ENCODE measurements around the gene MRPS22. TPM values are rescaled to one million over a fixed set of nuclear protein-coding genes. Genes with fewer than 3 reads are reported as not detected.

Gene MRPS22
- total and polyA plus RNA-seq, 9 of the 15 experiments (the other 6 are each of a cell fraction or from before 2014, with no cell fraction given): 148 to 397 (median 229) TPM

DNA sequence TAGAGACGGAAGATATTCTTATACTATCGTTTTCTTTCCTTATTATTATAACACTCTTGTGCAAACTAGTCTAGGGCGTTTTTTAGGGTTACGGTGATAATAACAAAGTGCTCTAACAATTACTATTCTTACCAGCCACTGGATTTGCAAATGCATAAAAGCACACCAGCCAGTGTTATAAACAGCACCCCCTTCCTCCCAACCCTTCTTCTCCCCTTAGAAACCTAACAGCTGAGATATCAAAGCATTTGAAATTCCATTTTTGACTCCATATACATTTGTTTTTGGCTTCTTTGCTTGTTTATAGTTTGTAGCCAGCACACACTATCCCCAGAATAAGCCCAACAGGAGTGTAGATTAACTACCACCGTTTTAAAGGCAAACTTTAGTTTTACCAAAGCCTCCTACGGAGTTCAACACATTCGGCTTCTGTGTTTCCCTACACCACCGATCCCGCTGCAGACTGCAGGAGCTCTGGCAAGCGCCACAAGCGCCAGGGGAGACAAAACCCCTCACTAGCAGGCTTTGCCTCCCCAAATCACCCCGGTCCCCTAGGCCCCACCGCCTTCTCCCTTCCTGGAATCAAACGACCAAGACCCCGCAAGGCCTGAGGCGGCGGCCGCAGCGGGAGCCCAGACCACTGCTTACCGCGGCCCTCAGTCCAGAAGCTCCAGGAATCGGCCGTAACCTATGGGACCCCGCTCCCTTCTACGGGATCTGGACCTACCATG lies 45.2 kb downstream of the MRPS22 start (continued):
- TF ChIP-seq, protein P1, sequence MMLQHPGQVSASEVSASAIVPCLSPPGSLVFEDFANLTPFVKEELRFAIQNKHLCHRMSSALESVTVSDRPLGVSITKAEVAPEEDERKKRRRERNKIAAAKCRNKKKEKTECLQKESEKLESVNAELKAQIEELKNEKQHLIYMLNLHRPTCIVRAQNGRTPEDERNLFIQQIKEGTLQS (IDR thresholded peaks at IDR 0.05): no peak
- TF ChIP-seq, protein P1 (CRISPR knock-in tag; conservative IDR thresholded peaks at IDR 0.05): no peak
- no peak for TF ChIP-seq ZFP36 (IDR thresholded peaks at IDR 0.05; ENCODE audit: low read depth, low read length, partially characterized antibody)
- no peak for TF ChIP-seq HNRNPLL (IDR thresholded peaks at IDR 0.05; ENCODE audit: low read depth, low read length, poor library complexity, severe bottlenecking)
- TF ChIP-seq CHD4 (IDR thresholded peaks at IDR 0.05; ENCODE audit: insufficient read depth, insufficient replicate concordance, low read depth, low read length, poor library complexity, severe bottlenecking): no peak
- no peak for TF ChIP-seq ZNF24 (IDR thresholded peaks at IDR 0.05)
- 0 out of 4 replicates have a peak, but pooled peaks of 1 of the 2 experiments have one; percentile 29 for TF ChIP-seq MNT (conservative IDR thresholded peaks at IDR 0.05)
- no peak for TF ChIP-seq HMGN3 (IDR thresholded peaks at IDR 0.05; ENCODE audit: borderline replicate concordance, extremely low read depth, insufficient read length, low read depth, low read length)
- TF ChIP-seq ZBTB9 (CRISPR knock-in tag; IDR thresholded peaks at IDR 0.05): peak; percentile 28; the same call in 1 of the 2 replicates
- TF ChIP-seq HOMEZ (CRISPR knock-in tag; IDR thresholded peaks at IDR 0.05): no peak
- no peak for TF ChIP-seq ZNF707 (CRISPR knock-in tag; conservative IDR thresholded peaks at IDR 0.05)
- TF ChIP-seq ZNF75A (CRISPR knock-in tag; IDR thresholded peaks at IDR 0.05): no peak
- TF ChIP-seq WHSC1 (IDR thresholded peaks at IDR 0.05; ENCODE audit: low read length): no peak
- no peak for TF ChIP-seq MYC (IDR thresholded peaks at IDR 0.05; ENCODE audit: low read depth, low read length)
- 0 out of 2 replicates have a peak, but pooled peaks have one; percentile 21 for TF ChIP-seq MYC (CRISPR knock-in tag; IDR thresholded peaks at IDR 0.05; ENCODE audit: borderline replicate concordance, low read depth)
- no peak for TF ChIP-seq CTBP1 (IDR thresholded peaks at IDR 0.05; ENCODE audit: borderline replicate concordance)
- TF ChIP-seq CEBPB (tag; IDR thresholded peaks at IDR 0.05): no peak
- no peak; the same call in 1 of the 2 replicates for TF ChIP-seq ARID1B (IDR thresholded peaks at IDR 0.05)
- TF ChIP-seq HDAC2 (IDR thresholded peaks at IDR 0.05): no peak
- 0 out of 2 replicates have a peak, but pooled peaks have one; percentile 73 for TF ChIP-seq BRD4 (IDR thresholded peaks at IDR 0.05)
- TF ChIP-seq ZBED1 (IDR thresholded peaks at IDR 0.05): no peak
- no peak for TF ChIP-seq DPF2 (IDR thresholded peaks at IDR 0.05)
- TF ChIP-seq HDAC1 (IDR thresholded peaks at IDR 0.05): peak in 1 of 2 experiments; percentile 74; a peak in 1 of 4 replicates
- TF ChIP-seq DLX4 (CRISPR knock-in tag; IDR thresholded peaks at IDR 0.05): no peak
